ENCODE results near the gene YAF2. TPM values are rescaled to one million over a fixed set of nuclear protein-coding genes. Genes with fewer than 3 reads are reported as not detected.
"Not testable (repeated sequence)": the region's sequence is repeated elsewhere in the genome, so short reads cannot be mapped to it uniquely, and the experiment has no call there.

The YAF2 gene
- total RNA-seq, 1 donor: 19.9 TPM

DNA sequence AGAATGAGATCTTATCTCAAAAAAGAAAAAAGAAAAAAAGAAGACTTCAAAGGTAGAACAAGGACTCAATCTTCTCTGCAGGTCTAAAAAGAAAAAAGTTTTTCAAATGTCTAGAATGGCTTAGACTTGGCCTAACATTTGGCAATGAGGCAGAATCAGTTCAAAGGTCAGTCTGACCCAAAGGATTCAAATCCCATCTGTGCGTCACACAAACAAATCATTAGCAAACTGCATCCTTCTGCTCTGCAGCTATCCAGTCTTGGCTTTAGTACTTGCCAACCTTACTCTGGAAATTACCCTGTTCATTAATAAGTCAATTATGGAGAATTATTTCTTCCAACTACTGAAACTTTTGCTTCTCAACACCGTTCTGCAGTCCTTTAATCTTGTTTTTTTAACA is 3.1 kb downstream of the YAF2 start:
- Histone ChIP-seq H2AFZ (ENCODE audit: low read length) (no peak overlapping the region), H3K9me3 (ENCODE audit: low read depth, low read length) (no peaks in the 10 kb centered on the region), H3K27me3 (ENCODE audit: insufficient read depth, low read length) (no peaks in the 10 kb centered on the region), H3K4me3 (ENCODE audit: insufficient read depth, low read length) (no peak overlapping the region), H3K36me3 (ENCODE audit: insufficient read depth, low read length) (peaks cover 17% of the 10 kb centered on the region), H3K4me1 (ENCODE audit: insufficient read depth, low read length) (peaks cover 29% of the 10 kb centered on the region), H3K4me2 (ENCODE audit: insufficient read depth, low read length) (peak overlapping the region; percentile 94), H4K20me1 (ENCODE audit: insufficient read depth, low read length) (peaks cover 11% of the 10 kb centered on the region), H3K79me2 (ENCODE audit: insufficient read depth, low read length) (peaks cover 84% of the 10 kb centered on the region), H3K27ac (ENCODE audit: low read depth, low read length) (no peak overlapping the region)
- TF ChIP-seq, protein P1, sequence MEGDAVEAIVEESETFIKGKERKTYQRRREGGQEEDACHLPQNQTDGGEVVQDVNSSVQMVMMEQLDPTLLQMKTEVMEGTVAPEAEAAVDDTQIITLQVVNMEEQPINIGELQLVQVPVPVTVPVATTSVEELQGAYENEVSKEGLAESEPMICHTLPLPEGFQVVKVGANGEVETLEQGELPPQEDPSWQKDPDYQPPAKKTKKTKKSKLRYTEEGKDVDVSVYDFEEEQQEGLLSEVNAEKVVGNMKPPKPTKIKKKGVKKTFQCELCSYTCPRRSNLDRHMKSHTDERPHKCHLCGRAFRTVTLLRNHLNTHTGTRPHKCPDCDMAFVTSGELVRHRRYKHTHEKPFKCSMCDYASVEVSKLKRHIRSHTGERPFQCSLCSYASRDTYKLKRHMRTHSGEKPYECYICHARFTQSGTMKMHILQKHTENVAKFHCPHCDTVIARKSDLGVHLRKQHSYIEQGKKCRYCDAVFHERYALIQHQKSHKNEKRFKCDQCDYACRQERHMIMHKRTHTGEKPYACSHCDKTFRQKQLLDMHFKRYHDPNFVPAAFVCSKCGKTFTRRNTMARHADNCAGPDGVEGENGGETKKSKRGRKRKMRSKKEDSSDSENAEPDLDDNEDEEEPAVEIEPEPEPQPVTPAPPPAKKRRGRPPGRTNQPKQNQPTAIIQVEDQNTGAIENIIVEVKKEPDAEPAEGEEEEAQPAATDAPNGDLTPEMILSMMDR (IDR thresholded peaks at IDR 0.05; ENCODE audit: extremely low read depth, low read depth, low read length): no peak
- no peak for DNase-seq (ENCODE audit: insufficient read length, low spot score, missing footprints)

DNA sequence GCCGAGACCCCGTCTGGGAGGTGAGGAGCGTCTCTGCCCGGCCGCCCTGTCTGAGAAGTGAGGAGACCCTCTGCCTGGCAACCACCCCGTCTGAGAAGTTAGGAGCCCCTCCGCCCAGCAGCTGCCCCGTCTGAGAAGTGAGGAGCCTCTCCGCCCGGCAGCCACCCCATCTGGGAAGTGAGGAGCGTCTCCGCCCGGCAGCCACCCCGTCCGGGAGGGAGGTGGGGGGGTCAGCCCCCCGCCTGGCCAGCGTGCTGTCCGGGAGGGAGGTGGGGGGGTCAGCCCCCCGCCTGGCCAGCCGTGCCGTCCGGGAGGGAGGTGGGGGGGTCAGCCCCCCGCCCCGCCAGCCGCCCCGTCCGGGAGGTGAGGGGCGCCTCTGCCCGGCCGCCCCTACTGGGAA is 10.5 kb downstream of the YAF2 start:
- not testable (repeated sequence) for H2AFZ ChIP-seq (ENCODE audit: low read length); DNase-seq (ENCODE audit: insufficient read length, low spot score, missing footprints); H3K4me3 ChIP-seq (ENCODE audit: insufficient read depth, low read length); H3K27ac ChIP-seq (ENCODE audit: low read depth, low read length); H3K36me3 ChIP-seq (ENCODE audit: insufficient read depth, low read length); H3K4me1 ChIP-seq (ENCODE audit: insufficient read depth, low read length); H3K27me3 ChIP-seq (ENCODE audit: insufficient read depth, low read length); H3K9me3 ChIP-seq (ENCODE audit: low read depth, low read length); H3K4me2 ChIP-seq (ENCODE audit: insufficient read depth, low read length)
- H4K20me1 ChIP-seq (ENCODE audit: insufficient read depth, low read length): peaks cover 13% of the 10 kb centered on the region
- H3K79me2 ChIP-seq (ENCODE audit: insufficient read depth, low read length): peaks cover 51% of the 10 kb centered on the region

DNA sequence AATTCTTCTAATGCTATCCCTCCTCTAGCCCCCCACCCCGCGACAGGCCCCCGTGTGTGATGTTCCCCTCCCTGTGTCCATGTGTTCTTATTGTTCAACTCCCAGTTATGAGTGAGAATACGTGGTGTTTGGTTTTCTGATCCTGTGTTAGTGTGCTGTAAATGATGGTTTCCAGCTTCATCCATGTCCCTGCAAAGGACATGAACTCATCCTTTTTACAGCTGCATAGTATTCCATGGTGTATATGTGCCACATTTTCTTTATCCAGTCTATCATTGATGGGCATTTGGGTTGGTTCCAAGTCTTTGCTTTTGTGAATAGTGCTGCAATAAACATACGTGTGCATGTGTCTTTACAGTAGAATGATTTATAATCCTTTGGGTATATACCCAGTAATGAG is 13.5 kb downstream of the YAF2 start:
- H3K27me3 ChIP-seq (ENCODE audit: insufficient read depth, low read length); H3K9me3 ChIP-seq (ENCODE audit: low read depth, low read length); H3K36me3 ChIP-seq (ENCODE audit: insufficient read depth, low read length); H2AFZ ChIP-seq (ENCODE audit: low read length); DNase-seq (ENCODE audit: insufficient read length, low spot score, missing footprints); H3K27ac ChIP-seq (ENCODE audit: low read depth, low read length); H3K4me2 ChIP-seq (ENCODE audit: insufficient read depth, low read length); H3K4me1 ChIP-seq (ENCODE audit: insufficient read depth, low read length); H3K4me3 ChIP-seq (ENCODE audit: insufficient read depth, low read length): not testable (repeated sequence)
- H4K20me1 ChIP-seq (ENCODE audit: insufficient read depth, low read length): peaks cover 11% of the 10 kb centered on the region
- peaks cover 50% of the 10 kb centered on the region for H3K79me2 ChIP-seq (ENCODE audit: insufficient read depth, low read length)

DNA sequence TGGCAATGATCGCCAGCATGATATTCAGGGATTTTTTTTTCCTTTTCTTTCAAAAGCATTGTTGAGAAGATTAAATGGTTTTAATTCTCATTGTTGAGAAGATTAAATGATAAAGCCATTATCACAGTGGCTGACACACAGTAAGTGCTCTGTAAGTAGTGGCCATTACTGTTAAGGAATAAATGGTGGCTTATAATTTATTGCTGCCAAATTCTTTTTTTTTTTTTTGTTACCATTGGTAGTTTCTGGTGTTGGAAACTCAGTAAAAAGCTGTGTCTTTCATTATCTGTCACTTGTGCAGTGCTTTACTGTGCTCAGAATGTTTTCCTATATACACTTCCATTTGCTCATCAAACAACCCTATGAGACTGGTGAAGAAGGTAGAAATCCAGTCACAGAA is 15.3 kb downstream of the YAF2 start:
- Histone ChIP-seq H3K4me3 (ENCODE audit: insufficient read depth, low read length) (no peak overlapping the region), H3K9me3 (ENCODE audit: low read depth, low read length) (no peaks in the 10 kb centered on the region), H3K36me3 (ENCODE audit: insufficient read depth, low read length) (peaks cover 9% of the 10 kb centered on the region), H3K79me2 (ENCODE audit: insufficient read depth, low read length) (peaks cover 57% of the 10 kb centered on the region), H3K27ac (ENCODE audit: low read depth, low read length) (no peak overlapping the region), H4K20me1 (ENCODE audit: insufficient read depth, low read length) (peaks cover 11% of the 10 kb centered on the region), H3K4me1 (ENCODE audit: insufficient read depth, low read length) (peaks cover 14% of the 10 kb centered on the region), H3K4me2 (ENCODE audit: insufficient read depth, low read length) (no peak overlapping the region), H2AFZ (ENCODE audit: low read length) (no peak overlapping the region), H3K27me3 (ENCODE audit: insufficient read depth, low read length) (no peaks in the 10 kb centered on the region)
- TF ChIP-seq, protein P1 (IDR thresholded peaks at IDR 0.05; ENCODE audit: extremely low read depth, low read depth, low read length): no peak
- DNase-seq (ENCODE audit: insufficient read length, low spot score, missing footprints): no peak

DNA sequence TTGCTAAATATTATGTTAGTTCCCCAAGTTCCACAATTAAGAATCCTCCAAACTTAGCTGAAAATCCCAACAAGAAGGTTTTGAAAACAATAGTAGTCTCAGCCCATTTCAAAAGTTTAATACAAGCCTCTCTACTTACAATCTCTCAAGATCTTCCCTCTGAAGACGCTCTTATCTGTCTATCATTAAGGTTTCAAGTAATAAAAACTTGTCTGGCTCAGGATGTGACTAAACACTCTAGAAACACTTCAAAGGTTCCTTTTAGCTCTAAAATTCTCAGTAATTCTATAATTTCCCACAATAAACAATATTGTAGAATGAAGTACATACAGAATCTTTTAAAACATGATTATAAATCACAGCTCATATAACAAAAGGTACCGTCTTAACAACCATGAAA is 16.3 kb downstream of the YAF2 start:
- Histone ChIP-seq H2AFZ (ENCODE audit: low read length) (no peak overlapping the region), H3K9me3 (ENCODE audit: low read depth, low read length) (no peaks in the 10 kb centered on the region), H3K79me2 (ENCODE audit: insufficient read depth, low read length) (peaks cover 62% of the 10 kb centered on the region), H4K20me1 (ENCODE audit: insufficient read depth, low read length) (peaks cover 11% of the 10 kb centered on the region), H3K36me3 (ENCODE audit: insufficient read depth, low read length) (peaks cover 9% of the 10 kb centered on the region), H3K4me1 (ENCODE audit: insufficient read depth, low read length) (peaks cover 18% of the 10 kb centered on the region), H3K27me3 (ENCODE audit: insufficient read depth, low read length) (no peaks in the 10 kb centered on the region), H3K27ac (ENCODE audit: low read depth, low read length) (no peak overlapping the region), H3K4me2 (ENCODE audit: insufficient read depth, low read length) (no peak overlapping the region), H3K4me3 (ENCODE audit: insufficient read depth, low read length) (no peak overlapping the region)
- TF ChIP-seq, protein P1 (IDR thresholded peaks at IDR 0.05; ENCODE audit: extremely low read depth, low read depth, low read length): no peak
- DNase-seq (ENCODE audit: insufficient read length, low spot score, missing footprints): no peak
